ENCODE results near the gene FAM181A. TPM values are rescaled to one million over a fixed set of nuclear protein-coding genes. Genes with fewer than 3 reads are reported as not detected.

The FAM181A gene
- 1.6 TPM for total RNA-seq

DNA sequence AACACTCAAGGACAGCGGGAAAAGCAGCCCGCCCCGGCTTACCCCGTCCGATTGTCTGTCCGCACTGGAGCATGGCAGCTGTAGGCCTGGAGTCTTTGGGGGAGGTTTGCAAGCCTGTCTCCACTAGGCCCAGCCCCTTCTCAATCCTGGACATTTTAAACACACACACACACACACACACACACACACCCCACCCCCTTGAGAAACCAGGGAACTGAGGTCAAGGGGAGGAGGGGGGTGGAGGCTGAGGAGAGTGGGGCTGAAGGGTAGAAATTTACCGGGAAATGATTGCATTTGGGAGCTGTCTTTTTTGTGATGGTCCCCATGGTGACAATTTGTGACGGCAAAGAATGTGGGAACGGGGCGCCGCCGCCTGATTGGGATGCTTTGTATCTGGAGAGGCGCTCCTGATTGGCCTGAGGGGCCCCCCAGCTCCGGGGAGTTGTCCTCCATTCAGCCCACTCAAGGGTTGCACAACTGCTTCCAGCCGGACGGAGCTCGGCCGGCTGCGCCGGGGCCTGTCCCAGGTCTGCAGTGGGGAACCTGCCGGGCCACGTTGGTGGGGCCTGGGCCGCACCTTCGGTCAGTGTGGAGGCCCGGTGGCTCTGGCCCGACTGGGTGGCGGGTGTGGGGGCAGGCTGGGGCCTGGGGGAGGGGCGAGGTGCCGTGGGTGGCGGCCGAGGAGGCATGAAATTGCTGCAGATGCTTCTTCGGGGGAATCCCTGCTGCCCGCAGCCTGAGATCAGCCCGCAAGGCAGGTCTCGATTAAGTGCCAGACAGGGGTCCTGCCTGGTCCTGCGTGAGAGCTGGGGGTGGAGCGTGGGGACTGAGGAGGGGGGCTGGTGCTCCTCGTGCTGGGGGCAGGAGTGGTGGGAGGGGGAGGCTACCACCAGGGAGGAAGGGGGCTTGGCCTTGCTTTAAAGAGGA is at the start of gene FAM181A:
Gene FAM181A (plus strand): TSS at position 472 of the 927 bp plus-strand sequence. CDS start 942 bp downstream, outside the sequence.

GRCh38 chr14:93976477-93977057 is 49.4 kb downstream of the FAM181A start, which contains the start of gene ASB2:
Gene ASB2 (minus strand): TSS chr14:93976570. CDS start chr14:93964539, 12,031 bp downstream.

Small RNA genes lying within 50 kb of the gene (small RNA-seq; reads per million reads assigned to genes)
- gene MIR4506 (ENCODE audit: low replicate concordance), result not detected

Other genes with a start within 250 kb of the FAM181A start
- gene PRIMA1, start 138.9 kb upstream of the FAM181A start, total RNA-seq, result not detected
- gene ASB2, start 49.2 kb downstream of the FAM181A start, total RNA-seq, result not detected
- gene CCDC197, start 70.0 kb downstream of the FAM181A start, total RNA-seq, result not detected
- 5.6 TPM for gene OTUB2, start 99.0 kb downstream of the FAM181A start, total RNA-seq
- gene DDX24, start 153.9 kb downstream of the FAM181A start, total RNA-seq, result 121 TPM
- gene IFI27L1, start 154.0 kb downstream of the FAM181A start, total RNA-seq, result 5.3 TPM
- gene IFI27, start 183.4 kb downstream of the FAM181A start, total RNA-seq, result 8.8 TPM
- gene IFI27L2, start 202.3 kb downstream of the FAM181A start, total RNA-seq, result 11.9 TPM
- gene PPP4R4, start 247.0 kb downstream of the FAM181A start, total RNA-seq, result 1.6 TPM